ENCODE results near the gene DIAPH3.

Gene DIAPH3

DNA sequence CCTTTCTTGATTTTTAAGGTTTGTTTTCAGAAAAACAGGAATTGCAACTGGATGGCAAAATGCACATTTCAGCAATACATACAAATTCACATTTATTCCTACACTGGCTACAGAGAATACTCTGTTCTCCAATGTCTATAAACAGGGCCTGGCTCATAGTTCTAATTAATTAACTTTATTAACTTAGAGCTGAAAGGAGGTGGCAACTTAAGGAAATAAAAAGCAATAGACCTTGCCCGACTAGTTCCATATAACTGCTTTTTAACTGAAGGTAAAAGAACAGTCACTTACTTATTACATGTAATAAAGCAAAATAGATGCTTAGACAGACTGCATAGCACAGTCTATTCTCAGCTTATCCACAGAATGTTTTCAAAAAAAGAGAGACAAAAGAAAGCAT, 498.5 kb downstream of the DIAPH3 start:
- DNase-seq, result no peak

DNA sequence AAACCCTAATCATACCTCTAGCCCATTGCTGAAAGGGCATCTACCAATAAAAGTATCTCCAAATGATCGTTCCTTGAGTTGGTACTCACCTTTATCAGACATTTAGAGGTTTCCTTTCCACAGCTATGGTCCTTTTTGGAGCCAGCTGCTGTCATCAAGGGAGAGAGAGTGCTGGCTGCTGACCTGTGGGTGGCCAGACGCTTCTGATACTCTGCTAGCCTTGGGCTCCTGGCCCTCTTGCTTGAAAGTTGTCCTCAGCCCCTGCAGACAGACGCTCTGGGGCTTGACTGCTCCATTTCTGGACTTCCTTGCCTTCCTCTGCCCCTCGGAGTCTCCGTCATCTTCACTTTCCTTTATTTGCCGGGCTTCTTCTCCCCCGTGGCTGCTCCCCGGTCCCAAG, 499.1 kb downstream of the DIAPH3 start:
- no peak for DNase-seq

DNA sequence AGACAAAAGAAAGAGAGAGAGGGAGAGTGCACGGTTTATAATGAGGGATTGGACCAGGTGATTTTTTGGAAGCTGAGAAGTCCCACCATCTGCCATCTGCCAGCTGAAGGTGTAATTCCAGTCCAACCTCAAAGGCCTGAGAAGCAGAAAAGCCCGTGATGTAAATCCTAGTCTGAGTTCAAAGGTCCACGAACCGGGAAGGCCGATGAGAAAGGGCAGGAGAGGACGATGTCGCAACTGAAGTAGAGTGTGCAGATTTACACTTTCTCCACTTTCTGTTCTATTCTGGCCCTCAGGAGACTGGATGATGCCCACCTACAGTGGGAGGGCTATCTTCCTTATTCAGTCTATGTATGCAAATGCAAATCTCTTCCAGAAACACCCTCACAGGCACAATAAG, 500.0 kb downstream of the DIAPH3 start:
- DNase-seq, result no peak

DNA sequence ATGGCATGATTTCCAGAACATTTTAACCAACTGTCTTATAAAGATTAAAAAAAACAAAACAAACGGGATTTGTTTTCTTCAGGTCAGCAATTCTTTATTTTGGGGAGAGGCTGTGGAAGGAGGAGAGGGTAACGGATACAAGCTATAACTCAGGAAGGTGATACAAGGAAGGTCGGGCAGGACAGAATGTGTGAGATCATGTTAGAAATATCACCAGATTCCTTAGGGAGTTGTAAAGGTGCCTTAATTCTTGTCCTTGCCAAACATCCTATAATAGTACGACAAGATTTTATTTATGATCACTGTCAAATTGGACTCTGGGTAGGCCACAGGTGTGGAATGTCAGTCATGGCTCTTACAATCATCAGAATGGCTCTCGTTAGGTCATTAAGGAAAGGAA, 503.1 kb downstream of the DIAPH3 start:
- DNase-seq, result no peak

DNA sequence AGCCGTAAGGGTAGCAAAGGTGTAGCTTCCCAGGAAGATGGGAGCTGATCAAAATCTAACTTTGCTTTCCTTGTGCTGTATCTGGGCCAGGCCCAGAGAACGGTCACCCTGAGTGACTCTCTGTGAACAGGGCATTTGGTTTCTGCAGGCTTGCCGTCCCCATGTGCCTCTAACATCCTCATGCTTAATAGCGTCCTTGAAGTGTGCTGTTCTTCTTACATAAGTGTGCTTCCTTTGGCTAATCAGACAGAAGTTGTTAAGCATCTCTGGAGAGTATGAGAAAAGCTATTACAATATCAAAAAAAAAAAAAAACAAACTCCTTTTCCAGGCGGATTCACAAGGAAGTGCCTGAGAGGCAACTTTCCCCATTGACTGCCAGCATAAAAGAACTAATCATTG, 503.7 kb downstream of the DIAPH3 start:
- no peak for DNase-seq

DNA sequence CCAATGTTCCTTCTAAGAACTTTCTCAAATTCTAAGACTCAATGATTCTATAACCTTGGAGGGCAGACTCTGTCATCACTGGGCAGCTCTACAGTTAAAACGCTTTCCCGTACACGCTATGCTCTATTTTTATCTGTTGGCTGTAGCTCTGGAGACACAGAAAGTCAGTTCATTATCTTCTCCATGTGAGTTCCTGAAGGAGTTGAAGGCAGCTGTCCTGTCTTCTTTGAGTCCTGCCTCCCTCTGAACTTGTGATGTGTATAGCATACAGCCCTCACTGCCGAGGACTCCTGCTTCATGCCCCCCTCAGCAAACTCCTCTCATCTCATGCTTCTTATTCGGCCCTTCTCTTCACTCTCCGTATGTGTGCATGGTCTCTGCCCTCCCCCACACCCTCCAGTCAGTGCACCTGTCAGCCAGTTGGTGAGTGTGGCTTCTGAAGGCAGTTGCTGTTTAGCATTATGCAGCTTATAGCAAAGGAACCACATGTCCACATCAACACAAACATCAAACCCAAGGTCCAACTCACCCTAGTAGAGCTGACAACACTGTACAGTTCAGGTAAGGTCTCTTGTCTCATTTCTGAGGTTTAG, 504.9 kb downstream of the DIAPH3 start:
- no peak for DNase-seq

DNA sequence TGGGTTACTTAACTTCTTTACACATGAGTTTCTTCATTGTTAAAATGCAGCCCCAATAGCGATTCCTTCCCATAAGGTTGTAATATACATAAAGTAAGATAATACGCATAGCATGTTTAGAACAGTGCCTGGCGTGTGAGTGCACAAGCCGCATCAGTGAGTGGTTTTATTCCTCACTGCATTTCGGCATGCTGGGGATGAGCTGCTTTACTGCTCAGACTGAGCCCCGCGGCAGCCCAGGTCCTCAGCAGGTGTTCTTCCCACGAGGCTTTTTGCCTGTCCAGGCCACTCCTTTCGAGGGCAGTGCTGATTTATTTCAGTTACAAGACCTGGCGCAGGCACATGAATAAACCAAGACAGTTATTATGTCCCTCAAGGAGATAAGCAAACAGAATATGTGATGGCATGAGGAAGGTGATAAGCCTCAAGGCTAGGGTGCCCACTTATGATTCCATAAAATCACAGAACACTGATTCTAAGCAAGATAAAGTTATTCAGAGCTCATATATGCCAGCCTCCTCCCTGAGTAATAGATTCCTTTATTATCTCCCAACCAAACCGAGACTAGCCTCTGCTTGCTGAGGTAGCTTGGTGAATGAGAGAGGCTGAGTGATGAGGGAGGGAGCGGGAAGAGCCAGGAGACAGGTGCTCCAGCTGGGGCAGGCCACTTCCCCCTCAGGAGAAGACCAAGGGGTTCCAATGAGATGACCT, 505.5 kb downstream of the DIAPH3 start:
- no peak for DNase-seq

DNA sequence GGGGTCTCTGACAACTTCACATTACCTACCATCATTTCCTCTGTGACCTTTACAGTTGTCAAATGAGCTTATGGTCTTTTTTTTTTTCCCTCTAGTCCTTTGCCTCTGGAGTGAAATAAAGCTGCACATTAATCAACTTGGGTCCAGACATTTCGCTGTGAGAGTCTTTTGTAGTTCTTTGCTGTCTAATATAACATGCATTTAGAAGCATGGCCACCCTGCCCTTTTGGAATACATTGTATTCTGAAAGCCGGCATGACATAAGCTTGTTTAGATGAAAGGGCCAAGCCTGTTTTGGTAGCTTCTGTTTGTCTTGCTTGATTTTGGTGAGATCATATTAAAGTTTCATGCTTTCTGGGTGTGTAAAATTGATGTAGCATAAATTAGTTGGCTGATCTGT, 509.8 kb downstream of the DIAPH3 start:
- no peak for DNase-seq

DNA sequence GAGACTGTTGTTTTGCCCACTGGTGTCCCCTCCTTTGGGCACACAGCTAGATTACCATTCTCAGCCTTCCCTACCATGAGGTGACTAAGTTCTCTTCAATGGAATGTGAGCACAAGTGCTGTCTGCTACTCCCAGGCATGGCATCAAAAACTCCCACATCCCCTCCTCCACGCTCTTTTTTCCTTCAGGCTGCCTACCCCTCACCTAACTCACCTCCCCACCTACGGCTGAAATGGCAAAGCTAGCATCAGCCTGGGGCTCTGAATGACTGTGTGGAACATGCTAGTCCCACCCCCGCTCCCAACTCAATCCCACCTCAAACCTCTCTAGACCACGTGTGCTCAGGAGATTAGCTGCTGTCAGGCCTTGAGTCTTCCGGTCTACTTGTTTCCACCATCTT, 512.2 kb downstream of the DIAPH3 start:
- no peak for DNase-seq

DNA sequence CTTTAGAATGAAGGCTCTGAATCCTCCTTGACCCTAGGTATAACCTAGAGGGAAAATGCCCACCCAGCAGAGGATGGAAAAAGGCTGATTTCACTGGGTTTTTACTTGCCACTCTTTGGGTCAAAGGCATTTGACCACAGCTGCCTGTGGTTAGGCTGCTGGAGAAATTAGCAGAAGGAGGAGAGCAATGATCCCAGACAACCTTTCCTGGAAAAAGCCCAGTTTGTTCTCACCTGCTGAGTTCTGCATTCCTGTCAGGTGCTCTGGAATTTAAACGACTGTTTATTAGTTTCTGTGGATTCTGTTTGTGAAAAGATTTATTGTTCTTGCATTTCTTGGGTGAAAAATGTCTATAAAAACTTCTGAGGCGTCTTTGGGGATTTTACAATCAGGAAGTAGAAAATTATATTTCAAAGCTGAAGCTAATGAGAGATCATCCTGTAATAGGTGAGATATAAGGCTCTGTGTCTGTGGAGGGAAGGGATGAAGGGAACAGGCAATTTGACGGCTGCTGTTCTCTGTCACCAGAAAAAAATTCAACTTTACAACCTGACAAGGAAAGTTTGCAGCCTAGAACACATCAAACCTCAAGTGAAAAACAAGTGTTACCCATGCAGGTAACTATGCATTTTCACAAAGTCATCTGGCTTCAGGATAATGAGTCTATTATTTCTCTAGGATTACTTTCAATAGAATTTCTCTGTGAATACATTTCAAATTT, 519.7 kb downstream of the DIAPH3 start:
- DNase-seq, result no peak

DNA sequence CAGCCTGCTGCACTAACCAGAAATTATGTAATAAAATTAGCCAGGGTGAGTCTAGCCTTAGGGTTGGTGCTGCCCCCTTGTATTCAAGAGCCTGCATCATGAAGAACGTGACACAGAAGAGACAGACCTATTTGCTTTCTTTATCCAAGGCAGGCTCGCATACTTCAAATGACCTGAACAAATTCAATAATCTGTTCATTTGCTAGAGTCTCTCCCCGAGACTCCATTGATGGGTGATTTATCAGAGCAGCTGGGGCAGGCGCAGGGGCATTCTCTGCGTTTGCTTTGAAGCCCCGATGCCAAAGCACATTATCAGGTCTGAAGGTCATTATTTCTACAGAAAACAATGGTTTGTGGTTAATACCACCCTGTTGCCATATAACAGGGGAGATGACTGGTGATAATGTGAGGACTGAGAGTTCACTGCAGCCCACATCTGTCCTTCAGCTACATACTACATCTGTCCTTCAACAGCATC, 520.3 kb downstream of the DIAPH3 start:
- DNase-seq, result no peak

DNA sequence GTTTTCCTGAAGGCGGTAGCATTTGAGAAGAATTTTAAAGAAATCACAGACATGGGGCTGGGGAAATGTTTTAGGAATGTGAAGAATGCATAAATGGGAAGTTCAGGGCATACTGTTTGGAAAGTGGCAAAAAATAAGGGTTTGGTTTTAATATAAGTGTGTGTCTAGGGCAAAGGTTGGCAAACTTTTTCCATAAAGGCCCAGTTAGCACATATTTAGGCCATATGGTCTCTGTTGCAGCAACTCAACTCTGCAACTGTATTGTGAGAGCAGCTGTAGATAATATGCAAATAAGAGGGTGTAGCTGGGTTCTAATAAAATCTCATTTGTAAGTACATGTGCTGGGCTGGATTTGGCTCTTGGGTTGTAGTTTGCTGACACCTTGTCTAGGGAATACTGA, 521.9 kb downstream of the DIAPH3 start:
- DNase-seq, result peak; percentile 32

DNA sequence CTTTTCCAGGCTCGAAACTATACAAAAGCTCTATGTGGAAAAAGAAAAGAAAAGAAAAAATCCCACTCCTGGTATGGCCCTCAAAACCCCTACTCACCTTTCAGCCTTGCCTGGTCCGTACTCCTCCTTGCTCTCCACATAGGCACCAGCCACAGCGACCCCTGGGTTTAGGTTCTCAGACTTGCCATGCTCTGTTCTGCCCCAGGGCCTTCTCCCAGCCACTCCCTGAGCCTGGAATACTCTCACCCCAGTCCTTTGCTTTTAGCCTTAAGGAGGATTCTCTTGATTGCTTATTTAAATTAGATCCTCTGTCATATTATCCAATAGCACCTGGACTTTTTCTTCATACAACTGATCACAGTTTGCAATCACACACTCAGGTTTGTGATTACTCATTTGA, 522.5 kb downstream of the DIAPH3 start:
- DNase-seq, result no peak

DNA sequence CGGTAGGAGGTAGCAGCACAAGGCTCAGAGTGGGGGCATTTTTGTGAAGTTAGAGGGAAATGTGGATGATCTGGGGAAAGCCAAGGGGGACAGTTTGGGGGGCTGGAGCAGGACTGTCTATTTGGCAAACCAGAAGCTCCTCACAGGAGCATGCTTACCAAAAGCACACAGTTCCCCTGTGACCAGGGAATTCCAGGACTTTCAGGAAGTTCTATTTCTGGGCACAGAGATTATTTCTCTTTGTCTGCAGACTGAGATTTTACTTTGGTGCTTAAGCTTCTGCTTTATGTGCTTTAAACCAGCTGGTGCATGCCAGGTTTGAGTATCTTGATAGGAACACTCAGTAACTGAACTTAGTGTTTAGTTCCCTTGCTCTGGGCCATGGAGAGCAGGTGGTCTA, 525.3 kb downstream of the DIAPH3 start:
- DNase-seq, result no peak

DNA sequence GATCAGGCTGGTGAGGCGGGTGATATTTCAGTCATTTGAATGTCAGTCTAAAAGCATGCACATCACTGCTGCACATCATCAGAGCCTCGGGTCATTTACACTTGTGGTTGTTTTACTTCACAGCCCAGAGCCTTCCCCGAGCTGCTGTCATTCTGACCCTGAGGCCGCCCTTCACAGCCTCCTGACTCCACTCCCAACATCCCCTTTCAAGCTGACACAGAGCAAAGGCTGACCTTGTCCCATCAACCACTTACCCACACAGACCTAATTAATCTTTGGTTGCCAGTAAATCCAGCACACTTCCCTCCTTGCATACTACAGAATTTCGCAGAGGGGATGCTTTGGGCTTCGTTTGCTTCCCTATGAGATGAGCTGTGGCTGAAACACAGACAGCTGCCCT, 528.1 kb downstream of the DIAPH3 start:
- no peak for DNase-seq

DNA sequence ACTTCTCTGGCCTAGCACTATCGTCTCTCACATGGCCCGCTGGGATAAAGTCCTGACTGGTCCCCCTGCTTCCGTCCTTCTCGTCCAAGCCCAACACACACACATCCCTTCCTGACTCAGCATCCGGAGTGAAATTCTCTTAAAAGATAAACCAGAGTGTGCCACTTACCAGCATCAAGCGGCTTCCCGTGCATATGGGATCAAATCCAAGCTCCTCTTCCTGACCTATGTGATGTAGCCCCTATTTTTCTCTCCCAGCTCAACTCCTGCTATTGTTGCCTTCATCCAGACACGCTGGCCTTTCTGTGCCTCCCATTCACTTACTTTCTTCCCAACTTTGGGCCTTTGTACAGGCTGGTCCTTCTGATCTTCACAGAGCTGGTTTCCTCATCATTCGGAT, 530.4 kb downstream of the DIAPH3 start:
- no peak for DNase-seq

DNA sequence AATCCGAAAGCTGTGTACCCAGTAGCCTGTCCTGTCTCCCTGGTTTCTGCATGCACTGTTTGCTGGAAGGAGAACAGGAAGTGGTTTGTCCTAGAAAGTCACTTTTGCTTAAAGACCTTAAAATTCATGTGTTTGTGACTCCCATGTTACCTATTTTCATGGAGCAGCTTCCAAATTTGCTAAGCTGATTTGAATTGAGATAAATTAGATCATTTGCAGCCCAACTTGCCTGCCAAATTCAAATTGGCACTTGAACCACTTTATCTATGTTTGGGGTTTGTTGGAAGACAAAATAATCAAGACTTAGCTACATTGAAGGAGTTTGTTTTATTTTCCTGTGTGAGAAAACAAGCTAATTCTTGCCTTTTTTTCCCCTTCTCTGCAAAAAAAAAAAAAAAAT, 532.5 kb downstream of the DIAPH3 start:
- DNase-seq, result no peak

DNA sequence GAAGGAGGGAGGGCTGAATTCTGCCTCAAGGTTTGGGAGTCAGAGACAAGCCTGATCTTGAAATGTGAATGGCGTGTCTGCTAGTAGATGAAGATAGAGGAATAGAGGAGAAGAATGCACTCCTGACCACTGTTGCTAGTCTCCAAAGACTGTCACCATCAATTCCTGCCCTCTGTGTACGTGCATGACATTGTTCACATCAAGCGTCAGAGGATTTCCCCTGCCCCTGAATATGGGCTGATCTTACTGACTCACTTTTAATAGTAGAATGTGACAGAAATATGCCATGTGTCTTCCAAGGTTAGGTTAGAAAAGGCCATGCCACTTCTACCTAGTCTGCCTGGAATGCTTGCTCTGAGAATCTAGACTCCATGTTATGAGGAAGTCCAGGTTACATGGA, 538.6 kb downstream of the DIAPH3 start:
- no peak for DNase-seq

DNA sequence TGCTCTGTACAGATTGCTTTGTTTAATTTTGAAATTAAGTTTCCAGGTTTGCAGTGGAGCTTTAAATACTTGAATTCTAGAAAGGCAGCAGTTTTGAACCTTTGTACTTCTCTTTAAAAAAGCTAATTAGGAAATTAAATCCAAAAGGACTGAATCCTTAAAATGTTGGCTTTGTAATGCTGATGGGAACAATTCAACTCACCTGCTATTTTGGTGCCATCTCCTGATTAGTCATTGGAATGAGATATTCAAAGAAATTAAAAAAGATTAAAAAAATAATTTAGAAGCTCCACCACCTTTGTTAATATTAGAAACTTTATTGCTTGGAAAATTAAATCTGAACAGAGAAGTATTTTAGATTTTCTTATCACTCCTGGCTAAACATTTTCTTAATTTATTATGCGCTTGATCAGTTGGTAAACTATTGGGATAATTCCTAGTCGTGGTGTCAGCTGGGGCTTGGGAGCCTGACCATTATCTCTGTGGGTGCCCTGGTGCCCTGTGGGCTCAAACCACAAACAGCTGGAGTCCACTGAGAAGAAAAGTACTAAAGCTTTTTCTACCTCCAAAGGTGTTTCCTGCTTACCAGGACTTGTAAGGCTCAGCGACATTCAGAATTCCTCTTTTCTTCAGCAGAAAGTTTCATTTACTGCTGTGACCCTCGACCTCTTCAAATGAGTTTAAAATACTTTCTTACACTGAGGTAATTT, 540.4 kb downstream of the DIAPH3 start:
- DNase-seq, result no peak

DNA sequence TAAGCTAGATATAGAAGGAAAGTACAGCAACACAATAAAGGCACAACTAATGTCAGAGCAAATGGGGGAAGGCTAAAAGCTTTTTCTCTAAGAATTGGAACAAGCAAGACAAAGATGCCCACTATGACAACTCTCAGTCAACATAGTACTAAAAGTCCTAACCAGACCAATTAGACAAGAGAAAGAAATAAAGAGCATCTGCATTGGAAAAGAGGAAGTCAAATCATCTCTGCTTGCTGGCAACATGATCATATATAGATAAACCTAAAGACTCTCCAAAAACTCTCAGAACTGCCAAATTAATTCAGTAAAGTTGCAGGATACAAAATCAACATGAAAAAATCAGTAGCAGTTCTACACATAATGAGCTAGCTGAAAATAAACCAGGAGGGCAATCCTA, 542.0 kb downstream of the DIAPH3 start:
- DNase-seq, result no peak

All from fibroblast of skin of back (primary cell).